Calu3 (cell line): Measurements from ENCODE around the gene FAM9C. TPM values are rescaled to one million over a fixed set of nuclear protein-coding genes. Genes with fewer than 3 reads are reported as not detected.
"Not testable (repeated sequence)": the region's sequence is repeated elsewhere in the genome, so short reads cannot be mapped to it uniquely, and the experiment has no call there.

Source experiments
- BruUV-seq: library from RNA; stranded (reverse); fragments of 400-500 nt; replicated peaks from 2 replicates; lab custom pipeline; 2021; lab: Mats Ljungman, UMichigan
- CTCF ChIA-PET: fragments of 300-600 bp; sonication (Branson Sonifier 250); formaldehyde crosslinking; loops from one replicate; lab custom pipeline; 2022; ENCODE audit warnings: antibody characterized with exemption; lab: Charles Lee
- DNase-seq: peaks from one replicate; pipeline ENCODE4 v3.0.0; 2022
- H3K27ac Mint-ChIP-seq: one replicate; pipeline ENCODE4 v1.8.0; 2022; ENCODE audit warnings: mixed read lengths; ENCODE audit not compliant: unreplicated experiment
- H3K27me3 Mint-ChIP-seq: one replicate; pipeline ENCODE4 v1.8.0; 2022; ENCODE audit warnings: mixed read lengths; ENCODE audit not compliant: unreplicated experiment
- H3K36me3 Mint-ChIP-seq: one replicate; pipeline ENCODE4 v1.8.0; 2022; ENCODE audit warnings: mild to moderate bottlenecking, moderate library complexity, mixed read lengths; ENCODE audit not compliant: insufficient read depth, unreplicated experiment
- H3K4me1 Mint-ChIP-seq: one replicate; pipeline ENCODE4 v1.8.0; 2022; ENCODE audit warnings: mild to moderate bottlenecking, low read depth, mixed read lengths; ENCODE audit not compliant: unreplicated experiment
- H3K4me3 Mint-ChIP-seq: one replicate; pipeline ENCODE4 v1.8.0; 2022; ENCODE audit warnings: mild to moderate bottlenecking, low read depth, moderate library complexity, mixed read lengths; ENCODE audit not compliant: unreplicated experiment
- H3K9me3 Mint-ChIP-seq: one replicate; pipeline ENCODE4 v1.8.0; 2022; ENCODE audit warnings: low read depth, mixed read lengths; ENCODE audit not compliant: unreplicated experiment
- CTCF ChIP-seq: fragments of 200-600 bp; IDR thresholded peaks from one replicate; pipeline ENCODE4 v1.8.0; 2022; ENCODE audit warnings: antibody characterized with exemption; ENCODE audit not compliant: unreplicated experiment
- intact Hi-C: fragments of 100-400 bp; cut with micrococcal nuclease; formaldehyde crosslinking; loops from one replicate; pipeline ENCODE4 v1.10.0; 2022; ENCODE audit not compliant: unreplicated experiment
- total RNA-seq: library from RNA; stranded (reverse); gene quantifications from 2 replicates; pipeline ENCODE4 v1.2.3, GENCODE V29; 2022

Gene FAM9C
- total RNA-seq, 1 experiment from 2014 or later: not detected

GRCh38 chrX:13090339-13091110 is 46.1 kb upstream of the FAM9C start:
- H3K27me3 Mint-ChIP-seq: no peaks in the 10 kb centered on the region
- intact Hi-C loops: loop anchor here (5.0 to 10.0 kb wide), 2 partner anchors 194 to 307 kb away; no protein-coding TSS in a partner anchor
- no peaks in the 10 kb centered on the region for H3K9me3 Mint-ChIP-seq
- peaks cover 16% of the 10 kb centered on the region for H3K36me3 Mint-ChIP-seq
- no TSS peak for BruUV-seq
- TF ChIP-seq CTCF: no peak
- DNase-seq: no peak
- no peak overlapping the region for H3K27ac Mint-ChIP-seq
- H3K4me1 Mint-ChIP-seq: peaks cover 52% of the 10 kb centered on the region
- CTCF ChIA-PET: no interaction called here
- no peak overlapping the region for H3K4me3 Mint-ChIP-seq

GRCh38 chrX:13090027-13090338 is 45.6 kb upstream of the FAM9C start:
- TF ChIP-seq CTCF: no peak
- Mint-ChIP-seq H3K27me3 (no peaks in the 10 kb centered on the region), H3K27ac (no peak overlapping the region), H3K4me1 (peaks cover 47% of the 10 kb centered on the region), H3K4me3 (no peak overlapping the region), H3K36me3 (peaks cover 16% of the 10 kb centered on the region), H3K9me3 (no peaks in the 10 kb centered on the region)
- BruUV-seq: no TSS peak
- DNase-seq: no peak
- intact Hi-C loops: loop anchor here (5.0 to 10.0 kb wide), 2 partner anchors 195 to 307 kb away; no protein-coding TSS in a partner anchor
- CTCF ChIA-PET: no interaction called here

GRCh38 chrX:13088156-13088487 is 43.7 kb upstream of the FAM9C start:
- intact Hi-C loops: loop anchor here (10.0 kb wide), 1 partner anchor 63 kb away; no protein-coding TSS in a partner anchor
- Mint-ChIP-seq H3K4me1 (peaks cover 28% of the 10 kb centered on the region), H3K9me3 (no peaks in the 10 kb centered on the region), H3K27me3 (no peaks in the 10 kb centered on the region), H3K36me3 (peaks cover 16% of the 10 kb centered on the region), H3K27ac (peak overlapping the region; percentile 95), H3K4me3 (no peak overlapping the region)
- no peak for TF ChIP-seq CTCF
- no TSS peak for BruUV-seq
- CTCF ChIA-PET: interaction anchor here (1.9 kb wide), 1 partner anchor 141 kb away, joined by 7 read pairs; no protein-coding TSS in a partner anchor
- no peak for DNase-seq

- intact Hi-C loops: loop anchor here (2.0 to 10.0 kb wide), 2 partner anchors 63 to 103 kb away; no protein-coding TSS in a partner anchor
- BruUV-seq: TSS peak; percentile 61
- H3K36me3 Mint-ChIP-seq: peaks cover 16% of the 10 kb centered on the region
- DNase-seq: peak; percentile 50
- TF ChIP-seq CTCF: no peak
- peaks cover 25% of the 10 kb centered on the region for H3K4me1 Mint-ChIP-seq
- H3K27me3 Mint-ChIP-seq: no peaks in the 10 kb centered on the region
- CTCF ChIA-PET: interaction anchor here (0.5 to 1.9 kb wide), 3 partner anchors 11 to 141 kb away, joined by 4 to 7 read pairs (median 5); no protein-coding TSS in a partner anchor
- peak overlapping the region; percentile 95 for H3K27ac Mint-ChIP-seq
- no peak overlapping the region for H3K4me3 Mint-ChIP-seq
- no peaks in the 10 kb centered on the region for H3K9me3 Mint-ChIP-seq
These were observed 43.1 kb upstream of the FAM9C start for GRCh38 chrX:13087322-13088155.

- not testable (repeated sequence) for H3K9me3 Mint-ChIP-seq, H3K27me3 Mint-ChIP-seq, DNase-seq, BruUV-seq, H3K4me3 Mint-ChIP-seq
- CTCF ChIA-PET: interaction anchor here (0.5 to 1.9 kb wide), 3 partner anchors 10 to 140 kb away, joined by 3 to 7 read pairs (median 4); no protein-coding TSS in a partner anchor
- peaks cover 16% of the 10 kb centered on the region for H3K36me3 Mint-ChIP-seq
- peaks cover 31% of the 10 kb centered on the region for H3K4me1 Mint-ChIP-seq
- H3K27ac Mint-ChIP-seq: peak overlapping the region; percentile 95
- intact Hi-C loops: loop anchor here (2.0 to 10.0 kb wide), 2 partner anchors 62 to 102 kb away; no protein-coding TSS in a partner anchor
These were observed 42.4 kb upstream of the FAM9C start for GRCh38 chrX:13086793-13087321.
